HG03097 (cell line): ENCODE data around the gene GUCD1.

ENCODE experiments used
- ATAC-seq: cut with Tn5 transposase; IDR thresholded peaks from one replicate; pipeline ENCODE4 v1.9.1; 2021; ENCODE audit not compliant: unreplicated experiment, low FRiP score

The GUCD1 gene

GRCh38 chr22:24591286-24591830, 36.4 kb upstream of the GUCD1 start:
- no peak for ATAC-seq

GRCh38 chr22:24590596-24591173, 35.7 kb upstream of the GUCD1 start:
- ATAC-seq, result no peak

GRCh38 chr22:24589518-24590030, 34.6 kb upstream of the GUCD1 start:
- ATAC-seq, result no peak

- ATAC-seq, result no peak
Observed at GRCh38 chr22:24588757-24589481, 34.0 kb upstream of the GUCD1 start.

- ATAC-seq, result no peak
Observed at GRCh38 chr22:24588381-24588756, 33.4 kb upstream of the GUCD1 start.

- ATAC-seq, result no peak
Observed at GRCh38 chr22:24587948-24588347, 33.0 kb upstream of the GUCD1 start.

- no peak for ATAC-seq
Observed at GRCh38 chr22:24587251-24587650, 32.3 kb upstream of the GUCD1 start.

GRCh38 chr22:24585927-24586546, 31.1 kb upstream of the GUCD1 start:
- no peak for ATAC-seq

- no peak for ATAC-seq
Observed at GRCh38 chr22:24585461-24585860, 30.5 kb upstream of the GUCD1 start.

GRCh38 chr22:24584871-24585411, 30.0 kb upstream of the GUCD1 start:
- no peak for ATAC-seq

- ATAC-seq, result no peak
Observed at GRCh38 chr22:24584166-24584790, 29.3 kb upstream of the GUCD1 start.

- ATAC-seq, result no peak
Observed at GRCh38 chr22:24583221-24584165, 28.6 kb upstream of the GUCD1 start.

- no peak for ATAC-seq
Observed at GRCh38 chr22:24582056-24582814, 27.3 kb upstream of the GUCD1 start.

GRCh38 chr22:24580276-24580675, 25.3 kb upstream of the GUCD1 start:
- ATAC-seq, result no peak

GRCh38 chr22:24579258-24579601, 24.3 kb upstream of the GUCD1 start:
- no peak for ATAC-seq

- no peak for ATAC-seq
Observed at GRCh38 chr22:24578355-24579257, 23.7 kb upstream of the GUCD1 start.

GRCh38 chr22:24576778-24577177, 21.8 kb upstream of the GUCD1 start:
- no peak for ATAC-seq

- ATAC-seq, result no peak
Observed at GRCh38 chr22:24571266-24571665, 16.3 kb upstream of the GUCD1 start.
